NCI-H2196 treated with DMSO at 0.1 percent for 48 hours (cell line): ENCODE data around the gene GNAL.
"Not testable (repeated sequence)": the region's sequence is repeated elsewhere in the genome, so short reads cannot be mapped to it uniquely, and the experiment has no call there.

Source experiments
- DNase-seq: peaks from one replicate; lab custom pipeline; 2025; ENCODE audit not compliant: unreplicated experiment; lab: John Stamatoyannopoulos, UW

The GNAL gene

DNA sequence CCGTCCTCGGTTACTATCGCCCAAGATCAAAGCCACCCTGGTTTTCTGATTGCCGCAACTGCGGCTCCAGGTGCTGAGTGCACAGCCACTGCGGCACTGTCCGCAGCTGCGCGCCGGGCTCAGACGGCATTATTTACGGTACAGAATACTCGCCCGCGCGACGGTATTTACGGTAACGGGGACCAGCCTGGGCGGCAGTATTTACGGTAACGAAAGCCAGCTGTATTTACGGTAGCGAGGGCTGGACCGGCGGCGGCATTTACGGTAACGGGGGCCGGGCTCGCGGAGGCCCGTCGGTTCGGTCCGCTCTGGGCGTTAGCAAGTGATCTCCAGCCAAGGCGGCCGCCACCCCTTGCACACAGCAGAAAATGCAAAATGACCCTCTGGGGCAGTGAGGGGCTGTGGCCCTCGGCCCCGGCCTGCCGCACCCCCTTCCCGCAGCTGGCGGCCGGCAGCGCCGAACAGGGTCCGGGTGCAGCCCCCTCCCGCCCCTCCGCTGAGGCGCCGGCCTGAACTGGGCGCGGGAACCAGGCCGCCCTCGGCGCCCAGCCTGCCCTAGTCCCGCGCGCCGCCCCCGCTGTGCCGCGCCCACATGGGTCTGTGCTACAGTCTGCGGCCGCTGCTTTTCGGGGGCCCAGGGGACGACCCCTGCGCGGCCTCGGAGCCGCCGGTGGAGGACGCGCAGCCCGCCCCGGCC, at the start of gene GNAL:
Gene GNAL (plus strand): TSS at position 293 of the 697 bp plus-strand sequence. CDS start 300 bp downstream, at position 593.
- peak; percentile 91 for DNase-seq

DNA sequence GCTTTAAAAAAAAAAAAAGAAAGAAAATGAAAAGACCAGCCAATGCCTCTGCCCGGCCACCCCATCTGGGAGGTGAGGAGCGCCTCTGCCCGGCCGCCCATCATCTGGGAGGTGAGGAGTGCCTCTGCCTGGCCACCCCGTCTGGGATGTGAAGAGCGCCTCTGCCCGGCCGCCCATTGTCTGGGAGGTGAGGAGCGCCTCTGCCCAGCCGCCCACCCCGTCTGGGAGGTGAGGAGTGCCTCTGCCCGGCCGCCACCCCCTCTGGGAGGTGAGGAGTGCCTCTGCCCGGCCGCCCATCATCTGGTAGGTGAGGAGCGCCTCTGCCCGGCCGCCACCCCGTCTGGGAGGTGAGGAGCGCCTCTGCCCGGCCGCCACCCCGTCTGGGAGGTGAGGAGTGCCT, 41.8 kb upstream of the GNAL start:
- DNase-seq: not testable (repeated sequence)

DNA sequence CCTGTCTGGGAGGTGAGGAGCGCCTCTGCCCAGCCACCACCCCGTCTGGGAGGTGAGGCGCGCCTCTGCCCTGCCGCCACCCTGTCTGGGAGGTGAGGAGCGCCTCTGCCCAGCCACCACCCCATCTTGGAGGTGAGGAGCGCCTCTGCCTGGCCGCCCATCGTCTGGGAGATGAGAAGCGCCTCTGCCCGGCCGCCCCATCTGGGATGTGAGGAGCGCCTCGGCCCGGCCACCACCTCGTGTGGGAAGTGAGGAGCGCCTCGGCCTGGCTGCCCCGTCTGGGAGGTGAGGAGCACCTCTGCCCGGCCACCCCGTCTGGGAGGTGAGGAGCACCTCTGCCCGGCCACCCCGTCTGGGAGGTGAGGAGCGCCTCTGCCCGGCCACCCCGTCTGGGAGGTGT, 41.3 kb upstream of the GNAL start:
- not testable (repeated sequence) for DNase-seq

DNA sequence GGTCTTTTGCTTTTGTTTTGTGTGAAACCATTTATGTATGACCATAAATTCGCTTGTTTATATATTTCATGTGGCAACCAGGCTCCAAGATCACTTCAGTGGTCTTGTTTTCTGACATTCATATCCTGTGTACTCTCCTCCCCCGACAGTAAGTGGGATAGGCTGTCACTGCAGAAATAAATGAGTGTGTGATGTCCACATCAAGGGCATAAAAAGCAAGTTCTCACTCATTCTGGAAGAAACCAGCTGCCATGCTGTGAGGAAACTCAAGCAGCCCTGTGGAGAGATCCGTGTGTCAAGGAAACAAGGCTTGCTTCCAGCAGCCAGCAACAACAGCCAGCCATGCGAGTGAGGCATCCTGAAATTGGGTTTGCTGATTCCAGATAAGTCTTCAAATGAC, 39.2 kb upstream of the GNAL start:
- DNase-seq: no peak

DNA sequence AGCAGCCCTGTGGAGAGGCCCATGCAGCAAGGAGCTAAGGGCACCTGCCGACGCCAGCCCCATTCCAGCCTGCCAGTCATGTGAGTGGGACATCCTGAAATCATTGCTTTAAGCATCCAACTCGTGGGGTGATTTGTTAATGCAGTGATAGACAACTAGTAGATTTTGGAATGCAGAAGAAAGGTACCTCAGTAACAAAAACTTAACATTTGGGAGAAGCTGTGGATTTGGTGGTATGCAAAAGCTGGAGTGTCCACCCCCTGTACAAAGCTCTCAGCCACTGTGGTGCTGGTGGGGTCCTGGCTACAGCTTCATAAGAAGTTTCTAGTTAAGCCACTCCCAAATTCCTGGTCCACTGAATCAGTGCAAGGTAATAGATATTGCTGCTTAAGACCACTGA, 37.2 kb upstream of the GNAL start:
- DNase-seq: no peak

DNA sequence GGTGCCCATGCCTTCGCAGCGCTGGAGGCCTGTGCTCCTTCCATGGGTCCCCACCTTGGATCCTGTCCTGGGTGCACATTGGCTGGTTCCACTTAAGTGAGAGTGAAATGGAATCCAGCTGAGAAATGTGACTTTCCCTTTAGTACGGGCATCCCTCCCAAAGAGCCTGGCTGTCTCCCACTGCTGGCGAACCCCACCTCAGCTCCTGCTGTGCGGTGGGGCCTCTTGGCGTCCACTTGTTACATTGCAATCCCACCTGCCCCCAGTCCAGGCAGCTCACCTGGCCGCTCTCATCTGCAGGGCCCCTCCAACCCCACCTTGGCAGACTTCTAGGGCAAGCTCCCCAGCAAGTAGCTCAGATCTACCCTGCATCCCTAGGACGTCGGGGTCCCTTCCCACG, 35.5 kb upstream of the GNAL start:
- DNase-seq: no peak

DNA sequence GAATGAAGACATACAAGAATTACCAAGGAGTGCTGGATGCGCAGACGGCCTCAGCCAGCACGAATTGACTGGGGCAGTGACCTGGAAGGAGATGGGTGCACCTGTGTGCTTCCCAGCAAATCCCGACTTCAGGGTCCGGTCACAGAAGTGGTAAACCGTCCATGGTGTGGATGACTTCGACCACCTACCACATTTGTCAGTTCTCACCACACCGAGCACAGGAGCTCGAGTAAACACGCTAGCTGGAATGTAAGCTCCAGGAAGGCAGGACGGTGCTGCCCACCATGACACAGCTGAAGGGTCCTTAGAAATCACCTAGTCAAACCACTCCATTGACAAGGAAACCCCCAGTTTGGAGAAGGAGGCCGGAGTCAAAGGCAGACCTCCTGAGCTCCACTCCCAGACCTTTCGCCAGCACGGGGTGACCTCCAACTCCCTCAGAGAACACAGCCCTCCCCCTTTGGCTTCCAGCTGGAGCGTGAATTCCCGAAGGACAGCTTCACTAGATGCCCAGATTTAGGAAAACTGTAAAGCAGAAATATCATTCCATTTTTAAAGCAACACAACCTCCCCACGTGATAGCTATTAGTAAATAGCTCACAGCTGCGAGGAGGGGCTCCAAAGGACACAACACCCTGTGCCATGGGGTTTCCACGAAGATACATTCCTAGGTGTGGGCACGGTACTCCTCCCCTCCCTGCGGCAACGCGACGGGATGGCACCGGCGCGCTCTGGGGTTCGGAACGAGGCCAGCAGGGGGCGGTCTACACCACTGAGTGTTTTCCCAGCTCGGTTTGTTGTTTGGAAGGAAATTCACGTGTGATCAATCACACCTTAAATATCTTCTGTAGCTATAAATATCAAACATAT, 34.1 kb upstream of the GNAL start:
- DNase-seq: no peak

DNA sequence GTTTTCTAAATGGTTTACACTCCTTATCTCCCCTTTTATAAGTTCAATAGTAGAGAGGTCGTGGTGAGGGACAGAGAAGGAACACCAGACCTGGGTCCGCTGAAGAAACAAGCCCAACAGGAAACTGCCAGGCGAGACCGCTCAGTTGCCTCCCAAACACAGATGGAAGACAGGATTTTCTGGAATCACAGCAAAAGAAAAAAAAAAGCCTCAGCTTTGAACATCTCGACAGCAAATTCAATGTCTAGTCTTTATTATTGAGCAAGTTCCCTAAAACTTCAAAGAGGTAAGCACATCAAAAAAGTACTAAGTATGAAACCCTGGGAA, 33.5 kb upstream of the GNAL start:
- no peak for DNase-seq

DNA sequence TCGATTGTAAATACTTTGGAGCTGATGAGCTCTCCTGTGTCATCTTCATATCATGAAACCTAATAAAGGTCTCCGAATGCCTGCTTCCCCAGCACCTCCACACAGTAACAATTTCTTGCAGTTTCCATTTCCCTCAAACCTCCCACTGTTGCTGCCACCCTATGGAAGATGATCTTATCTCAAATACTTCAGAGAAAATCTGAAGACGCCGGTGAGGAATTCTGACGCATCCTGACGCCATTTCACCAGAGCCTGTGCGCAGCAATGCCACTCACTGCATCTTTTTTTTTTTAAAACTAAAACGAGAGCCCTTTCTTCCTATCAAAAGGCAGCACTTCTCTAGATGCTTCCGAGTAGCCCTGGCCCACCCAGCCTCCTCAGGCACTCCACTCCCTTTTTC, 31.9 kb upstream of the GNAL start:
- DNase-seq: no peak

DNA sequence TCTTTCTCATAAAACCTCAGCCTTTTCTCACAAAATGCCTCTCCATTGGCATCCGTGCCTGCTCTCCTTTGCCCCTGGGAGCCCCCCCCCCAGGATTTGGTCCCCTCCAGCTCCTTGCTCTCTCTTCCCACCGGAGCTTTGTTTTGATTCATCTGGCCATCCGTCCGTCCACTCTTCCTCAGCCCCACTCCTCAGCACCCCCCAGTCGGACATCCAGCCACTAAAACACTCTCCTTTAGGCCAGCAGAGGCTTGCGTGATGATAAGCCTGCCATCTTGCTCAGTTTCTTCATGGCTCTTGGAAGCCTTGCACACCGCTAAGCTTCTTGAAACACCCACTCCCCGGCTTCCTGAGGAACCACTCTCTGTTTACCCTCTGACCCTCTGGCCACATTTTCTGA, 31.5 kb upstream of the GNAL start:
- no peak for DNase-seq

DNA sequence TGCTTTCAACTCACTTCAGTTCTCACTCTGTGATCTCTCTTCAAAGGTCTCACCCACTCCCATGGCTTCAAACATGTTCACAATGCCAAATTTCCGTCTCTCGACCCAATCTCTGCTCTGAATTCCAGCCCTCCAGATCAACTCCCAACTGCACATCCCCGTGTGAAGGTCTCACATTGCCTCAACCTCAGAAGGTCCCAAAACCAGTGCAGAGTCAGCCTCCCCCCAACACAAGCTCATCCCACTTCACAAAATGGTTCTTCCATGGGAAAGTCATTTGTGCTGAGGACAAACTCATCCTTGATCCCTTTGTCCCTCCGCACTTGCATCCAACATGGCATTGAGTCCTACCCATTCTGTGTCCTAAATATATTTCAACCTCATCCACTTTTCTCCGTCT, 31.0 kb upstream of the GNAL start:
- no peak for DNase-seq

DNA sequence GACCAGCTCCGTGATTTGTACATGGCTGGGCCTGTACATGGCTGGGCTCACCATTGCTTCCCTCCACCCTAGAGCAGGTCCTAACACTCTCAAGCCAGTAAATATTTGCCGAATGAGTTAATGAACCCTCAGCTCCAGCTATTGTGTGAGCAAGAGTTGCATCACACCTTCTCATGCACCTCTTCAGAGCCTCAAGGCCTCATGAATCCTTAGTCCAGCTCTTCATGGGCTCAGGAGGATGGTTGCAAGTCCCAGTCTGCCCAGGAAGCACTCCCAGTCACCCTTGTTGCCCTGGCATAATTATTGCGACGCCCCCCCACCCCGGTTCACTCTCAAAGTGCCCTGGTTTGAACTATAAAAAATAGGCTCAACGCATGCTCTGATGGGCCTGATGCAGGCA, 30.1 kb upstream of the GNAL start:
- no peak for DNase-seq

DNA sequence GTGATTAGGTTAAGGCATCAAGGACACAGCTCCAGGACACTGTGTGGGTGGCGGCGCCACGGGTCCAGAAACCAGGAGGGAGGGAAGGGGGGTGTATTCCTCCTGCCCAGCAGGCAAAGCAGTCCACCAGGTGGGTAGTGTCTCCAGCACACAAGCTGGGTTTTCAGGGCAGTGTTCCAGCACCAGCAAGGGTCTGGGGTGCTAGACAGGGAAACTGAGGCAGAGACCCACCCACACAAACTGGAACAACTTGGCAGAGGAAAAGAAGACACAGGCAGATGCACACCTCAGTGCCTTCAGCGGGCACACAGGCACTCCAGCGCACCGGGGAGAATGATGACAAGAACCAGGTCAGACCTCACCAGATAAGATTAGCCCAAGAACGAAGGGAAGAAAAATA, 28.4 kb upstream of the GNAL start:
- no peak for DNase-seq

DNA sequence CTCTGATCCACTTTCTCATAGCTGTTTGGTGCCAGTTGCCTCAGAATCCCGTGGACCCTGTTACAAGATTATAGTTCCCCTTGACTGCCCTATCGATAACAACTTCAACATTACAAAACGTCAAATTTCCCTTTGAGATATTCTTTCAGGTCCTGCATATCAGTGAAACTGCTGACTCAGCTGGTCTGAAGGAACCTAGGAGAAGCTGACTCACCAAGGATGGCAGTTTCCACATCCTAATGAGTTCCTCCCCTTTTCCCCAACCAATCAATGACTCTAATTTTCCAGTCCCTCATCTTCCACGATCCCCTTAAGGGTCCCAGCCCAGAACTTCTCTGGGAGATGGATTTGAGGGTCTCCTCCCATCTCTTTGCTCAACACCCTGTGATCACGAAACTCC, 27.6 kb upstream of the GNAL start:
- no peak for DNase-seq

DNA sequence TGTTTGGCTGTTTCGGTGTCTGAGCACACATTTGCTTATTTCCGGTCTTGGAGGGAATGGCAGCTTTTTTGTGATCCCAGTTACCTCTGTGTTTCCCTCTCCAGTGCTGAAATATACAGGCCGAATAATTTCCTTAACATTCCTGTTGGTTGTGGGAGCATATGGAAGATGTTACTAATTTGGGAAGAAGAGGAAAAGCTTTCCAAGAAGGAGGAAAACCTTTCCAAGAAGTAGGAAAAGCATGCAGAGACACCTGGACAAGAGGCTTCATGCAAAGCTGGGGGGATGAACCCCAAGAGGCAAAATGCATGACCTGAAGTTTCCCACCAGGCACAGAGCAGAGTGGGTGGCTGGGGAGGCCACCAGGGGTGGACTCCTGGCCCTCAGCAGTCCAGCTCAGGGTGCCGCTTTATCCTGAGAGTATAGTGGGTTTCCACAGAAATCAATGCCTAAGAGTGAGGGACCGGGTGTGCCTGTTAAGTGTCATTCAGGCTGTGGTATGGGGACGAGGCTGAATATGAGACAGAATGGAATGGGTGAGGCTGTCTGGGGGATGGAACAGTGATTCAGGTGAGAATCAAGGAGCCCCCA, 25.5 kb upstream of the GNAL start:
- DNase-seq: no peak

DNA sequence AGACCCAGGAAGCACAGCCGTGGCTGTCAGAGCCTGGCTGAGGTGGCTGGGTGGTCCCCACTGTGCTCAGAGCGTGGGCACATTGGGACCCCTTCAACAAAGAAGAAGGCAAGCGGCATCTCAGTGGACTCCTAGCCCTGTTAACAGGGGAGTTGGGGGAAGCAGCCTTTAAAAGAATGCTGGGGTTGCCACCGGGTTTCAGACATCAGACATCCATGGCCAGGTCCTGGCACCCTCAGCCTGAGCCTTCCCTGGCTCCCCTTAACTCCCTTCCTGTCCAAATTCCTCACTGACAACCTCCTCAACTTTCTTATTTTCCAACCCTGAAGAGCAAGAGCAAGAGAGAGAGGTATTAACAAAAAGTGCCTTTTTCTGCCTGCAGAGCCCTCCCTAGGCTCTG, 24.8 kb upstream of the GNAL start:
- no peak for DNase-seq

DNA sequence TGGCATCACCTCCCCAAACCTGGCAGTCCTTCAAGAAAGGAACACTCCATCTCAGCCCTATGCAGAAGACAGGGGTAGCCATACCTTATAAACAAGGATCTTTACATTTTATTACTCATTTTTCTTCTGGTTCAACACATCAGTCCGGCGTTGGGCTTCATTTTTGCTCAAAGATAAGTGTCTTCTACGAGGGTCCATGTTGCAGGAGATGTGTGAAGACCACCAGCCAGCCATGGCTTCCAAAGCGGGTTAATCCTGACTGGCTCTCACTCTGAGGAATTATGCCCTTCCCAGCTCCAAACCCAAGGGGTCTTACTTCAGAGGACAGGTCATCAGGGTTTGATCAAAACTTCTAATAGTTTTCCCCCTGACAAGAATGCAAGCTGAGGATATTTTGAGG, 23.9 kb upstream of the GNAL start:
- no peak for DNase-seq

DNA sequence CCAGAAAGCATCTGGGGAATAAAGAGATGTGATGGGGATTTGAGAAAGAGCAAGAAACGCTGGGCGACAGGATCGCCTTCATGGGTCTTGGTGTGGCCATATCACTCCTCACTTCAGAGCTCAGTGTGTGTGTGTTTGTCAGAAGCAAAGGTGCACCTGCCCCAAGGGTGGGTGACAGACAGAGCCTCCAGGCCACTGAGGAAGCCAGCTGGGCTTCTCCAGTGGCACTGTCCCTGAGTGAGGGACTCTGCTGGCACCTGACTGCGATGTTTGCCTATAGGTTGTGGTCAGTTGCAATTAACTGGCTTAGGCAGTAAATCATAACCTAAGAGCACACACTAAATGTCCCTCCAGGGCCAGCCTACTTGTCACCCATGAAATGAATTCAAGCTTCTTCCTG, 23.5 kb upstream of the GNAL start:
- DNase-seq: no peak

DNA sequence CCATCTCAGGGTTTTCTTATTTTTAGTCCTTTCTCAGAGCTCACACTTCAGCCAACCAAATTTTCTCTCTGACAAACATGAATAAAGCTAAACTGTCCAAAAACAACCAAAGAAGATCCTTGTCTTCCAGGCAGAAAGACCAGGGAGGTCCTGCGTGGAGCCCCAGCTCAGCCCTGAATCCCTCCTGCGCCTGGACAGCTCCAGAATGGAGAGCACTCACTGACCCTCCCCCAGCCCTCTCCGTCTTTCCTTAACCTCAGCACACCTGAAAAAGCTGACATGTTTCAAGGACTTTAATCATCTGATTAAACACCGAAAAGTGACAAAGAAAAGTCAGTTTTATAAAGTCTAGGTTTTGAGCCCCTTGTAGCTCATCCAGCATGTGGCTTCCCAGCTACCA, 22.9 kb upstream of the GNAL start:
- no peak for DNase-seq

DNA sequence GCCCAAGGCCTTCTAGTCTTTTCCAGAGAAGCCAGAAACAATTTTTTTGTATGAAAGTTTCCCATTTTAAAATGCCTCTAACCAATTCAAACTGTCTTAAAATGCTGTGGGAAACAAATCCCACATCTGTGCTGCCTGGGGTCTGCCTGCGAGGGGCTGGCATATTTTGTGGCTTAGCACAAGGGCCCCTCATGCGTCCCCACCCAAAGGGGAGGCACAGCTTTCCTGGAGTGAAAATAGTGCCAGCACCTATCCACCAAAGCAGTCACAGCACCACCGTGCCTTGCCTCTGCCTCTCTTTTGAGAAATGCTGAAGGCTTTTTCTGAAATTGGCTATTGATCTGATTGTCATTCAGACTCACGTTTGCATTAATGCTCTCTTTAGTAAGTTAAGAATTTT, 22.2 kb upstream of the GNAL start:
- no peak for DNase-seq

DNA sequence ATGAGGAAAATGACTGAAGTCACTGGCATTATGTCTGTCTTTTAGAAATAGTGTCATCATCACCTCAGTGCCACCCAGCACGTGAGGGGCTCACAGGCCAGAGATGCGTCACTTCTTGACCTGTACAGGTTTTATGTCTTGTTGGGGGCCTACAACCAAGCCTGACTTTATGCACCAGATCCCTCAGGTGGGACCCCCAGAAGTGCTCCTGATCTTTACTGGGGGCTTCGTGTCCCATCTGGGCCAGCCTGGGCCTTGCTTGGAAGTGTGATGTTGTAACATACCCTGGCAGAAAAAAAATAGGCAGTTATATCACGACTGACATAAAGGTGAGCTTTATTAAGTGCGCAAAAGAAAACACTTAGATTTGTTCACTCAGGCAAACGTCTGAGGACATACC, 21.5 kb upstream of the GNAL start:
- no peak for DNase-seq

DNA sequence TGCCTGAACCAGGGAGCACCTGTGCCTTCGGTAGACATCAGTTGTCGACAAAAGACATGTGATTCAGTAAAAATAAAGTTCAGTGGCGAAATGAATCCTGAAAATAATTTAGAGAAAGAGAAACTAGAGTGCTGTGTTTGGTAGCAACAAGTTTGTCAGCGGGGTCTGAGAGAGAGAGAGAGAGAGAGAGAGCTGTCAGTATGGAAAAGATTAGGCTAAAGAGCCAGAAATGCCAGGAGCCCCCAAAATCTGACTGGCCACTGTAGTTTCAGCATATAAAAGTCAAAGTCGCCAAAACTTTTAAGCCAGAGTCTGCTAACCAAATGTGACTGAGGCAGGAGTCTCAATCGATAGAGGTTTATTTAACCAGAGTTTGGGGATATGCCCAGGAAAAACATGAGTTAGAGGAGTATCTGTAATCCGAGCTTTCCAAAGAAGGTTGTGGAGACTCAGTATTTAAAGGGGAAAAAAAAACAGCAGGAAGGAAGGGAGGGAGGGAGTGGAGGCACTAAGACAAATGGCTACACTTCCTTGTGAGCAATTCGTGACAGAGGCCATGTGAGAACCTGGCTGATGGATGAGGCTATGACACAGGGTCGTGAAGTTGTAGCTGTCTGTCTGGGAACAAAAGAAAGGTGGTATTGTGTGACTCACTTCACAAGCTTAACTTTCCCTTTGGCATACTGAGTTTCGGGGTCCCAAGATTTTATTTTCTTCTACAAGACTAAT, 20.5 kb upstream of the GNAL start:
- no peak for DNase-seq
